ENCODE measurements around the gene ARHGEF28. TPM values are rescaled to one million over a fixed set of nuclear protein-coding genes. Genes with fewer than 3 reads are reported as not detected.

Gene ARHGEF28
- total RNA-seq, 1 donor from 2014 or later = not detected

DNA sequence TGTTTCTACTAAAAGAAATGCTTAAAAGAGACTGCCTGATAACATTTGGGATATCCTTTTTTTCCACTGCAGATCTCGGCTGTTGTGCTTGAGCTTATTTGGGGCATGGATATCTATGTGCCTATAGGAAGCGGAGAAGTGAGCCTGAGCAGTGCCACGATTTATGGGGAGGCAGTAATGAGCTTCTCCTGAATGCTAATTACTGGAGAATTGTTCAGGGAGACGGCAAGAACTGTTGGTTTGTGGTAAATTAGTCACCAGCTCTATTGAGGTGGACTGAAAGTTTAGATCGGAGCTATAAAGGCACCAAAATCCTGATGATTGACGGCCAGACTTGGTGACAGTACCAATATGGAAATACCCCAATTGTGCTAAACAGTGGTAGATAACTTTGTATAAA, 186.5 kb downstream of the ARHGEF28 start:
- intact Hi-C loops (cut with micrococcal nuclease) = no loop called here

DNA sequence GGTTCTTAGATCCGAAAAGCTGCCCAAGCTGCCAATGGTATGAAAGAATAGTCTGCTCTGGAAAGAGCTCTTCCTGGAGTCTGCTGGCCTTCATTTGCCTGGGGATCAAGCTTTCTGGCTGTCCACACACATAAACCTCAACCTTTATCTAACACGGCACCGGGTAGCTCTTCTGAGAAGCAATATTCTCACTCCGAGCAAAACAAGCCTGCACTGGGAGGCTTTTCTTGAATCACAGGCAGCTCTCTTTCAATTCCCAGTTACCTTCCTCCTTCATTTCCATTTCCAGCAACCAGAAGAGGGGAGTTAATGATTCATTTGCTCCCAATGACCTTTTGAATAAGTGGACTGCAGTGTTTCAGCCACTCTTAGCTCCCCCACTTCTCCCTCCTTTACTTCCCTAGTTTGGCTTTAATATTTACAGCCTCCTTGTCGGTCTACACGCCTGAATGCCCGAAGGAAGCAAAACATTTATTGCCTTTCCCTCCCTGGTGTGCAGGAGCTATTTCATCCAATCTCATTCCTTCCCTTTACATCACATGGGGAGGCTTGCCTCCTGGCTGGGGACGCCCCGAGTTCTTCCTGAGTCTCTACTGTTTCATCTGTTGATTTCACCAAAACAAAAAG, 187.1 kb downstream of the ARHGEF28 start:
- intact Hi-C loops (cut with micrococcal nuclease) = no loop called here

DNA sequence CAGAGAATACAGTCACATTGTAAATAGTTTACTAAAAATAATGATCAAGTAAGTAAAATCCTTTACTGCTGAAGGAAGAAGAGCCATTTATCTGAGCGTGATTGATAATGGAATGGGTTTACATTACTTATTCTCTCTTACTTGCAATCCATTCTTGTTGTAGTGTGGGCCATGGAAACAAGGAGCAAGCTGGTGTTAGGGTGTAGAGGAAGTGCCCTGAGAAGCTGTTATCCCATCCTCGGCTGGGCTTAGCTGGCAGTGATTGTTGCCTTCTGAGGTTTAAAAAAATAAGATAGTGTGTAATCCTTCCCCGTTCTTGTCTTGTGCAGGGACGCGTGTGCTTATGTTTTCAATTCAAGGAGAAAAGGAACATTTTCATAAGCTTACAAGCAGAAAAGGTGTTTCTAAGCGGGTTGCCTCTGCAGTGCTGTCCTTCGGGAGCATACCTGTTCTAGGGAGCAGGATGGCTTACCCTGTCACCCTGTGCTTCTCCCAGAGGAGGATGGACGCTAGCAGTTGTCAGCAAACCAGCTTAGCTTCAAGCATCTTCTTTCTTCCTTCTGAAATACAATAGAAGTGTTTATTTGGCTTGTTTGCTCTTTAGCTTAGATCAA, 188.3 kb downstream of the ARHGEF28 start:
- intact Hi-C loops (cut with micrococcal nuclease) = no loop called here

DNA sequence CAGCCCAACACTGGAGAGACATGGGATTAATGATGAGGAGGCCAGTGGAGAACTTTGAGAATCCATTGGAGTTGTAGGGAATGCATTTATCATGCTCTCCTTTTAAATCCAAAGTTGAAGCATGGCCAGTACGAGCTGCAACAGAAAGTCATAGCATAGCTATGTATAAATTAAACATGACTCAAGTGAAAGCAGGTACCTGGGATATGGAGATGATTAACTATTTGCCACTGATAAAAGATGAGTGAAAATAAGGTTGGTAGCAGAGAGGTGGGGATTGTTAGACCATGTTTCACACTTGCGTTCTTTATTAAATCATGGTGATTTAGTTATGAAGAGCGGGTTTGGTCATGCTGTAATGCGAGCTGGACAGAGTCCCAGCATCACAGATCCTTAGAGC, 189.6 kb downstream of the ARHGEF28 start:
- intact Hi-C loops (cut with micrococcal nuclease) = no loop called here

DNA sequence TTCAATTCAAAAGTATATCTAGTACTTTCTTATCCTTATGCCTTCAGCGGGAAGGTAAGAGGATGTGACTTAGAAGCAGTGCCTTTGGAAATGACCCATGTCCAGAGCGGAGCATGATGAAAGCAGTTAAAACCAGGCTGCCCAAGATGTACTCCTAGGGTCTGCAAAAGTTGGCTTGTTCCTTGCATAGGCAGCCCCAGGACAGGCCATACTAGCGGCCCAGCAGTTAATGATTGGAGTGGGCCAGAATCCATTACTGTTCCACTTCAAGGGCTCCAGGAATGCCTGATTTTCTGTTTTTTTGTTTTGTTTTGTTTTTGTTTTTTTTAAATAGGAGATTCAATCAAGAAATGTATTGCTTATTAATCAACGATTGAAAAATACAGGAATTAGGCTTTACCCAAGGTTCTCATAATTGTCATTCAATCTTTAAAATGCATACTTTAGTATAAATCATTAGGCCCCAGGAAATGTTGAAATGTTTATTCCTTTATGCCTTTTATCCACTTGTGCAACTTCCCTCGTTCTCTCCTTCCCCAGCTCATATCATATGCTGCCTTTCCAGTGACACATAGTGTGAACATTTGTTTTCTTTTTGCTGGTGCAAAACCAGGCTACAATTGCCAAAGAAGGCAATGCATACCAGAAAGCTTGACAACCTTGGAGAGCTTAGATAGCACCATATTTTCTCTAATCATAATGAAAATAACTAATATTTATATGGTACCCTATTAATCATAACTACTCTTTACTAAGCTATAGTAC, 190.8 kb downstream of the ARHGEF28 start:
- intact Hi-C loops (cut with micrococcal nuclease) = no loop called here

DNA sequence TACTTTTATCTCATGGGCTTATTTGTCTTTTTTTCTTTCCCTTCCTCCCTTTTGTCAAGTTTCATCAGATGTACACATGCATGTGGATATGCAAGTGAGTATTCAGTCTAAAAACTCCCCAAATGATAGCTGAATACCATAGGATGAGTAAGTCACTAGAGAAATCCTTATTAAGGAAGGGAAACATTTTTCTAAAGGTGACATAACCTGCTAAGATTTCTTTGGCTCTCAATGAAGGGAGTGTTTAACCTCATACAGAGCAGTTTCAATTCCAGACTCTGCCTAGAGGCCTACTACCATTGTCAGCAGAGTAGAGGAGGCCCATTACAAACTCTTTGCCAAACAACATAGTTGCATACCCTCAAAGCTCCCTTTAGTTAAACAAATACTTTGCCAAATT, 192.4 kb downstream of the ARHGEF28 start:
- intact Hi-C loops (cut with micrococcal nuclease) = no loop called here

DNA sequence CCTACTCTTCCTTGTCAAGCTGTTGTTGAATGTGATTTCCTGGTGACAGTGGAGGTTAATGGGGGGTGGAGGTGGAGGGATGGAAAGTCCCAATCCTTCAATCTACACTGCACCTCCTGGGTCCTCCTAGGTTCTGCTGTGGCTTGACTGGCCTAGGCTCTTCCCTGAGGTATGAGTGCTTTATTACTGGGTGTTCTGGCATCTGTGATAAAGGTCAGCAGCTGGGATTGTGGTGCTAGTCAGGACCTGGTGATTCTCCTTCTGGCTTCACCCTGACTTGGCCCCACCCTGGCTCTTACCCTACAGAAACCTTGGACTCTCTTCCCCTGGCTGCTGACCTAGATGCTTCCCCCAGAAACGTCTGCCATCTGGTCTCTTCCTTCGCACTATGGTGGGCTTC, 194.3 kb downstream of the ARHGEF28 start:
- intact Hi-C loops (cut with micrococcal nuclease) = no loop called here

DNA sequence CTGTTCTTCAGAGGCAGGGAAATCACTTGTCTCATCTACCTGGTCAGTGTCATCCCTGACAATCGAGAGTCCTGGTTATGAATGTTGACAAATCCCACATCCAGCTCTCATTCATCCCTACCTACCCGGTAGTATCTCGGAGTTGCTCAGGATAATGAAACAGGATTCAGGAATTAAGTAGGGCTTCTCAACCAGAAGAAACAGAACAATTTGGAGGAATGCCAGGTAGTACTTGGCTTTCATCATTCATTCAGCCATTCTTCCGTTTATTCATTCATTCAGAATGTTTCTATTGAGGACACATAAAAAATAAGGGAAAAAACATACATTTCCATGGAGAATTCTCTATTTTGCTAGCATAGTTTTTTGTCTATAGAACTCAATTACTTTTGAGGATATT, 195.0 kb downstream of the ARHGEF28 start:
- intact Hi-C loops (cut with micrococcal nuclease) = no loop called here

DNA sequence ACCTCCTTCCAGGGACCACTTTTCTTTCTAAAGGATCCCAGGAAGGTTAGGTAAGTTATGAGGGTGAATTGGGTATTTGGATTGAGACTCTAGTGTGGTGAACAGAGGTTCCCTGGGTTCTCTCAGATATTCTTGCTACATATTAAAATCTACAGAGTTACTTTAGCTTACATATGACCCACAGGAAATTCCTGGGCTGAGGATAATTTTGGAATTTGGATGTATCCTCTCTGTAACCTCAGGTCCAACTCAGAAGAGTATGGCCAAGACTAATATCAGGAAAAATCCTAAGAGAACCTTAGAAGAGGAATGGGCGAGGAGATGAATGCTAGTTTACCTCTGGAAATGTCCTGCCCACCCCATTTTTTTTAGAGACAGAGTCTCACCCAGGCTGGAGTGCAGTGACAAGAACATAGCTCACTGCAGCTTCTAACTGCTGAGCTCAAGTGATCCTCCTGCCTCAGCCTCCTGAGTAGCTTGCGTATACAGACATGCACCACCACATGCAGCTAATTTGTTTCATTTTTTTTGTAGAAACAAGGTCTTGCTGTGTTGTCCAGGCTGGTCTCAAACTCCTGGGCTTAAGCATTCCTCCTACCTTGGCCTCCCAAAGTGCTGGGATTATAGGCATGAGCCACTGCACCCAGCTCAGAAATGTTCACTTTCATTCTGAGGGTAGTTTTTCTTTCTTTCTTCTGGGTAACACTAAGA, 196.4 kb downstream of the ARHGEF28 start:
- intact Hi-C loops (cut with micrococcal nuclease) = no loop called here

DNA sequence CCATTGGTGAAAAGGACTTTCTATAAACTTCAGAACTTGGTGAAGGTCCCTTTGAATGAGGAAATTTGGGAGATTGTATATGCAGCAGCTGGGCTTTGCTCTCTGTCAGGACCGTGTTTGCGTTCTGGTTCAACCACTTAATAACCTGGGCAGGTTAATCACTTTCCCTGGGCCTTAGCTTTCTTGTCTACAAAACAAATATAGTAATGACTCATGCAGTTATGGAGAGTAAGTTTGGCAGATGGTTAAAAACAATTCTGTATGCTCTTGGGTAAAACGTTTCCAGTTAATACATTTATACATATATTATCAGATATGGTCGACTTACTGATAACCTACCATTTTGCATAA, 197.0 kb downstream of the ARHGEF28 start:
- intact Hi-C loops (cut with micrococcal nuclease) = no loop called here

DNA sequence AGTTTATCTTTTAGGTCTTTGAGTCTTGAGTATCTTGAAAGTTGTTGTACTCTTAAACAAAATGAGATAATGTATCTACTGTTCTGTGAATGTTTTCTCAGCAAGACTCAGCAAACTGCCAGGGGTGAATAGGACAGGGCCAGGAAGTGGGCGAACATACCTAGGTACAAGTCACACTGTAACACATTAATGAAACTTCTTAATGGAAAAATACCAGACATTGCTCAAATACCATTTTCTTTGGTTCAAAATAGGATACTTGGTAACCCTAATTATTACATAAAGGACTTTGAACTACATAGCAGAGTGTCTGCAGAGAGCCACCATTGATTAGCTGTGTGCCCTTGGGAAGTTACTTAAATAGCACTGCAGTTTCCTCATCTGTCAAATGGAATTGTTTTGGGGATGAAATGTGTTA, 197.5 kb downstream of the ARHGEF28 start:
- intact Hi-C loops (cut with micrococcal nuclease) = no loop called here

DNA sequence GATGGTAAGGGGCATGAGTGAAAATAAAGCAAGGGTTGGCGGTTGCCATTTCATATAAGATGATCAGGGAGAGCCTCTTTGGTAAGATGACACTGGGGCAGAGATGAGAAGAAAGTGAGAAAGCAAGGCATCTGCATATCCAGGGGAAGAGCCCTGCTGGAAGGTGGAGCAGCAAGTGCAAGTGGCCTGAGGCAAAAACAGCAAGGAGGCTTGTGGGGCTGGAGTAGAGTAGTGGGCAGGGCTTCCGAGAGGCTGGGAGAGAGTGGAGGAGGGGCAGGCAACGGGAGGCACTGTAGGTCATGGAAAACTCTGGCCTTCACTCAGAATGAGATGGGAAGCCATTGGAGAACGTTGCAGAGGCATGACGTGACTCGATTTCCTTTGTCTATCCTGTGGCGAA, 199.2 kb downstream of the ARHGEF28 start:
- intact Hi-C loops (cut with micrococcal nuclease) = no loop called here

DNA sequence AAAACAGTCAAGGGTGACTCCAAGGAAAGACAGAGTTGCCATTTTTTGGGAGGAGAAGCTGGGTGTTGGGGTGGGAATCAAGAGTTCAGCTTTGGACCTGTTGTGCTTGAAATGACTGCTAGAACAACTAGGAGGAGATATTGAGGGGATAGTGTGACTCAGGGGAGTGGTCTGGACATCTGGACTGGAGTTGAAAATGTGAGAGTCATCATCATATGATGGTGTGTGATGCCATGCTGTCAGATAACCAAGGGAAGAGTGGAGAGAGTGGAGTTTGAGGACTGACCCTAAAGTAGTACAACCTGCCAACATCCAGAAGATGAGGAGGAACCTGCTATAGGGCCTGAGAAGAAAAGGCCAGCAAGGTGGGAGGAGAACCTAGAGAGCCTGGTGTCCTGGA, 199.7 kb downstream of the ARHGEF28 start:
- intact Hi-C loops (cut with micrococcal nuclease) = no loop called here

DNA sequence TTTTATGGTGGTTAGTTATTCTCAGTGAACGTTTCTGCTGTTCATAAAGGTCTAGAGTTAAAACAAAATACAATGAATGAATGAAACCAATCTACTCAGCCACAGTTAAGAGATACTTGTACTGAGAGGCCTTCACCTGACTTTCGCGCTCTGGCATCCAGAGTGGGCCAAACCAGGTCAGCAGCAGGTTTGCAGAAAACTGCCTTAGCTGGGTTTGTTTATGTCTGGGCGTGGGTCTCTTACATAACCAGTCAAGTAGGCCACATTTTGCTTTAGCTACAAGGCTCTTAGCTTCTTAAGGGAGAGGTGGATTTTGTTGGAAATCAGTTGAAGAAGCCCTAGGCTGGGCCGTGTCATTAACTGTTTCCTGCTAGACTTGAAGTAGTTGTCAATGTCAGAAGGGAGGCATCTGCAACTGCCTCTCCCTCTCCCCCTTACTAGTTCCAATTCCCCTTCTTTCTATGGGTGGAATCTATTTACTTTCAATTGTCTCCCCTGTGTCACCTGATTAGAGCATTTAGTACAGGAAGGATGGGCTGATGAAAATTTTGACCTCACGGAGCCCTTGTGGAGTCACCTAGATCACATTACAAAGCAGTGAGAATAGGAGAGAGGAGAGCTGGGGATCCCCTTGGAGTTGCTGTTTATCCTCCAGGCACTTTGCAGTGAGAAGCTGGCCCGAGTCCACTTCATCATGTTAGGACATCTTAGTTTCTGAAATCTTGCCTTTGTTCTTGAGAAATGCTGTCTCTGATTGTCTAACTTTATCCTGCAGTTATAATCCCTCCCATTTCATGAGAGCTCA, 200.5 kb downstream of the ARHGEF28 start:
- intact Hi-C loops (cut with micrococcal nuclease) = no loop called here

DNA sequence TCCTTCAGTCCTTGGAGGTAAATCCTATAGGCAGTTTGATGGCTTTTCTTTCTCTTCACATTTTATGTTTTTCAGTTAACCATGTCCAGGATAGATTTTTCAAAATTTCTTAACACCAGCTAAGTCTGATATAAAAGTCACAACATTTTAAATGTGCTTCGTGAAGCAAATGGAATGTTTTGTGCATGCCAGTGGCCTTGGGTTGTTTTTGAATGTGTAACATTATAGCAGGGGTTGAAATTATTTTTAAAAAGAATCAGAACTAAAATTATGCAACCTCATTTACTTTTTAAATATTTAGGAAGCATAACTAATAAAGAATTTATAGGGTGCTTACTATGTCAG, 201.1 kb downstream of the ARHGEF28 start:
- intact Hi-C loops (cut with micrococcal nuclease) = no loop called here

DNA sequence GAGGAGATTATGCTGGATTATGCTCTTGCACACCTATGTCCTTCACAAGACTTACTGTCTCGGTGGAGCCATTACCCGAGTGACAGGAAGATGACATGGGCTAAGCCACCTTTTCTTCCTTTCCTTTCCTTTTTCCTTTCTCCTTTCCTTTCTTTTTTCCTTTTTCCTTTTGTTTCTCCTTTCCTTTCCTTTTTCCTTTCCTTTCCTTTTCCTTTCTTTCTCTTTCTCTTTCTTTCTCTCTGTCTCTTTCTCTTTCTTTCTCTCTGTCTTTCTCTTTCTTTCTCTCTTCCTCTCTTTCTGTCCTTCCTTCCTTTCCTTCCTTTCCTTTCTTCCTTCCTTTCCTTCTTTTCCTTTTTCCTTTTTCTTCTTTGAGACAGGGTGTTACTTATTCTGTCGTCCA, 202.5 kb downstream of the ARHGEF28 start:
- intact Hi-C loops (cut with micrococcal nuclease) = no loop called here

DNA sequence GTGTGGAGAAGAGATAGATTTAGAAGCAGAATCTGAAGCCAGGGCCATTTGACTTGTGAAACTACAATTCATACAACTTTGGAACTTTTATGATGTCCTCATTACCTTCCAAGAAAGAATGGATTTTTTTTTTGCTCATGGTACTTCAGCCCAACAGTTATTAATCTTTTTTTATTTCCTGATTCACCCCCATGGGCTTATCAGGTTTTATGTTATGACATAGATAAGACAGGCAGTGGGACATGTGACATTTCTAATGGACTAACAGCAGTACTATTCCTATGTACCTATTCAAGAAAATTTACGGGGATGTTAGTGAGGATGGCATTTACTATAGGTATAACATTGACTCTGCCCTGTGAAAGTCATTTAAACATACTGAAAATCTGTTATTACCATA, 204.7 kb downstream of the ARHGEF28 start:
- intact Hi-C loops (cut with micrococcal nuclease) = no loop called here

DNA sequence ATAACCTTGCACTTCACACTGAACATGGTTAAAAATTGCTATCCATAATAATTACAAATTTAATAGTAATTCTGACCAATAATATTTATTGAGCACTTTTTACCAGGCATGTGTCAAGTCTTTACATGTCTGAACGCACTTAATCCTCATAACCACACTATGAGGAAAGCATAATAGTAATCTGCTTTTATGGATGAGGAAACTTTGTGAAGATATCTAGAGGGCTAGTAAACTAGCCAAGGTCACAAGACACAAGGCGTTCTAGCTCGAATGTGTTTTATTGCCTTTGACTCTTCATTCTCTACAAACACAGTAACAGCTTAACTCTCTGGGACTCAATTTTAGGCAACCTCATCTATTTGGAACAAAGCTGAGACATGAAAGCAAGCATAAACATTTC, 205.1 kb downstream of the ARHGEF28 start:
- intact Hi-C loops (cut with micrococcal nuclease) = no loop called here

DNA sequence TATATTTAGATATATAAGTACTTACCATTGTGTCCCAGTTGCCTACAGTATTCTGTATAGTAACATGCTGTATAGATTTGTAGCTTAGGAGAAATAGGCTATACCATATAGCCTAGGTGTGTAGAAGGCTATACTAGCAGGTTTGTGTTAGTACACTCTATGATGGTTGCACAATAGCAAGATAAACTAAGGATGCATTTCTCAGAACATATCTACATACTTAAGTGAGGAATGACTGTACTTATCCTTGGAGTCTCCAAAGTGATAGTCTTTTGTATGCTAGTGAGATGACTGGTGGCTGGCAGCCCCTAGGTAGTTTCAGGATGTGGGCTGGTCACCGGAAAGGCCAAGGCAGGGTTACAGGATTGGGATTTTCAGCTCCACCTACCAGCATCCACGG, 208.7 kb downstream of the ARHGEF28 start:
- intact Hi-C loops (cut with micrococcal nuclease) = no loop called here

DNA sequence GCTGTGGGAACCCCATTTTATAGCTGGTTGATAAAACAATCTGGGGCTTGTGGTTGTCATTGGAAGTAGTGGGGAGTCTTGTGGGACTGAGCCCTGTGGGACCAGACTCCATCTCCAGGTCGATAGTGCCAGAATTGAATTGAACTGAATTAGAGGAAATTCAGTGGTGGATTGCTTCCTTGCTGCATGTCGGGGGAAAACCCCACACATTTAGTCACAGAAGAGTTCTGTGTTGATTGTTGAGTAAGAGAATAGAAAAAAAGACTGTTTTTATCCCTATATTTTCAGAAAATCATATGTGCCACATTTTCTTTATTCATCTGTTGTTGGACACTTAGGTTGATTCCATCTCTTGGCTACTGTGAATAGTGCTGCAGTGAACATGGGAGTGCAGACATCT, 209.7 kb downstream of the ARHGEF28 start:
- intact Hi-C loops (cut with micrococcal nuclease) = no loop called here

DNA sequence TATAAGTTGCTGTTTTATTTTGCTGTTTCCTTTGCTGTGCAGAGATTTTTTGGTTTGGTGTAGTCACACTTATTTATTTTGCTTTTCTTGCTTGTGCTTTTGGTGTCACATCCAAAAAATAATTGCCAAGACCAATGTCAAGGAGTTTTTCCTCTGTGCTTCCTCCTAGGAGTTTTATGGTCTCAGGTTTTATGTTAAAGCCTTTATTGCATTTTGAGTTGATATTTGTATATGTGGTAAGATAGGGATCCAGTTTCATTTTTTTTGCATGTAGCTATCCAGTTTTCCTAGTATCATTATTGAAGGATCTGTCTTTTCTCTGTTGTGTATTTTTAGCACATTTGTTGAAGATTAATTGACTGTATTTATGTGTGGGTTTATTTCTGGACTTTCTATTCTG, 210.6 kb downstream of the ARHGEF28 start:
- intact Hi-C loops (cut with micrococcal nuclease) = no loop called here

DNA sequence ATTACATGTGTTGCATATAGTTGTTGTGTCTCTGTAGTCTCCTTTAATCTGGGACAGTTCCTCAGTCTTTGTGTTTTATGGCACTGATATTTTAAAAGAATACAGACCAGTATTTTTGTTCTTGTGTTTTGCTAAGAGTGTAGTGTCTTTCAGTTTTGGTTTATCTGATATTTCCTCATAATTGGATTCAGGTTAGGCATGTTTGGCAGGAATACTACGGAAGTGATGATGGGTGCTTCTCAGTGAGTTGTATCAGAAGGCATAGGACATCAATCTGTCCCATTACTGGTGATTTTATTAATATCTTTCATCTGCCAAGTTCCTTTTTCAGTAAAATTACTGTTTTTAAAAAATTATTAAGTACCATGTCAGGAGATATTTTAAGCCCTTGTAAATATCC, 212.9 kb downstream of the ARHGEF28 start:
- intact Hi-C loops (cut with micrococcal nuclease) = no loop called here
